ENCODE measurements around the gene MAP3K1.

GRCh38 chr5:56829137-56829908 is 14.0 kb downstream of the MAP3K1 start:
- TF ChIP-seq CTCF (IDR thresholded peaks at IDR 0.05) (no peak), POLR2A (IDR thresholded peaks at IDR 0.05) (no peak)
